HepG2 (cell line): Measurements from ENCODE around the gene MUL1. TPM values are rescaled to one million over a fixed set of nuclear protein-coding genes. Genes with fewer than 3 reads are reported as not detected.

Experiments used
- AGO1 ChIP-seq: fragments of 200-400 bp; formaldehyde crosslinking; IDR thresholded peaks from 2 replicates; pipeline ENCODE4 v1.6.1; 2017; ENCODE audit warnings: mild to moderate bottlenecking, low read depth, low read length, moderate library complexity; ENCODE audit not compliant: poor library complexity, severe bottlenecking
- HNRNPH1 ChIP-seq: fragments of 200-400 bp; formaldehyde crosslinking; optimal IDR thresholded peaks from 2 replicates; pipeline ENCODE3; 2017; ENCODE audit warnings: mild to moderate bottlenecking, low read depth, low read length
- ISL2 ChIP-seq: sonication (generic); formaldehyde crosslinking; IDR thresholded peaks from 2 replicates; pipeline ENCODE4 v1.5.0; 2020; ENCODE audit warnings: missing genetic modification reagents
- KDM2A ChIP-seq: sonication (generic); formaldehyde crosslinking; IDR thresholded peaks from 2 replicates; pipeline ENCODE4 v1.4.0; 2020; ENCODE audit warnings: low read depth, missing genetic modification reagents, borderline replicate concordance
- KLF6 ChIP-seq: IDR thresholded peaks from 2 replicates; pipeline ENCODE4 v1.8.0; 2016; ENCODE audit warnings: missing biosample characterization, missing genetic modification reagents
- MEF2D ChIP-seq: sonication (generic); formaldehyde crosslinking; IDR thresholded peaks from 2 replicates; pipeline ENCODE4 v1.5.1; 2020; ENCODE audit warnings: mild to moderate bottlenecking, missing genetic modification reagents
- NR2F1 ChIP-seq, 2 experiments: fragments of 450-650 bp in 1 of 2; formaldehyde crosslinking in 1 of 2; IDR thresholded peaks; 2 replicates each; pipeline versions ENCODE4 v1.5.0 to v1.6.1; 2016 to 2020; ENCODE audit warnings: mild to moderate bottlenecking in 1 of 2, missing compliant biosample characterization in 1 of 2, missing genetic modification reagents in 1 of 2, moderate library complexity in 1 of 2
- SETDB1 ChIP-seq: sonication (generic); formaldehyde crosslinking; IDR thresholded peaks from 2 replicates; pipeline ENCODE4 v1.5.1; 2020; ENCODE audit warnings: missing genetic modification reagents, mild to moderate bottlenecking, borderline replicate concordance
- SMARCE1 ChIP-seq: fragments of 450-650 bp; IDR thresholded peaks from 2 replicates; pipeline ENCODE4 v1.6.1; 2017; ENCODE audit warnings: borderline replicate concordance
- TAF1 ChIP-seq: sonication (generic); formaldehyde crosslinking; IDR thresholded peaks from 2 replicates; pipeline ENCODE4 v1.4.0; 2020; ENCODE audit warnings: missing genetic modification reagents
- THAP11 ChIP-seq: IDR thresholded peaks from 2 replicates; pipeline ENCODE4 v1.6.1; 2016; ENCODE audit warnings: missing biosample characterization, missing genetic modification reagents
- ZBTB38 ChIP-seq: sonication (generic); formaldehyde crosslinking; IDR thresholded peaks from 2 replicates; pipeline ENCODE4 v1.5.1; 2020; ENCODE audit warnings: mild to moderate bottlenecking, missing genetic modification reagents
- ZMYM2 ChIP-seq: sonication (generic); formaldehyde crosslinking; IDR thresholded peaks from 2 replicates; pipeline ENCODE4 v1.8.0; 2022; ENCODE audit warnings: mild to moderate bottlenecking, missing genetic modification reagents
- ZNF263 ChIP-seq: sonication (generic); formaldehyde crosslinking; IDR thresholded peaks from 2 replicates; pipeline ENCODE4 v1.4.0; 2020; ENCODE audit warnings: missing genetic modification reagents
- ZNF296 ChIP-seq: sonication (generic); formaldehyde crosslinking; conservative IDR thresholded peaks from 2 replicates; pipeline ENCODE4 v1.5.0; 2020; ENCODE audit warnings: mild to moderate bottlenecking, missing genetic modification reagents
- ZNF547 ChIP-seq: sonication (generic); formaldehyde crosslinking; IDR thresholded peaks from 2 replicates; pipeline ENCODE4 v1.5.1; 2020; ENCODE audit warnings: mild to moderate bottlenecking, missing genetic modification reagents
- ZNF816 ChIP-seq: sonication (generic); formaldehyde crosslinking; IDR thresholded peaks from 2 replicates; pipeline ENCODE4 v1.8.0; 2022; ENCODE audit warnings: missing genetic modification reagents, mild to moderate bottlenecking, borderline replicate concordance
- ZNF878 ChIP-seq: sonication (generic); formaldehyde crosslinking; IDR thresholded peaks from 2 replicates; pipeline ENCODE4 v1.8.1; 2023; ENCODE audit warnings: mild to moderate bottlenecking, missing genetic modification reagents, moderate library complexity
- ZSCAN20 ChIP-seq: sonication (generic); formaldehyde crosslinking; IDR thresholded peaks from 2 replicates; pipeline ENCODE4 v1.4.0; 2020; ENCODE audit warnings: missing genetic modification reagents, mild to moderate bottlenecking, borderline replicate concordance
- ZSCAN30 ChIP-seq: sonication (generic); formaldehyde crosslinking; IDR thresholded peaks from 2 replicates; pipeline ENCODE4 v1.5.0; 2020; ENCODE audit warnings: mild to moderate bottlenecking, missing genetic modification reagents
- polyA plus RNA-seq, 8 experiments: library from polyadenylated mRNA; depleted of rRNA in 3 of 8; stranded (reverse) in 7 of 8; unstranded in 1 of 8; fragments of >200 nt; fragmentation: Illumina TruSeq in 4 of 8; extraction: Trizol in 4 of 8; gene quantifications; 2 replicates each; pipeline versions ENCODE4 v1.2.1 to v1.2.3, GENCODE V29; 2011 to 2016; ENCODE audit warnings: low read depth in 4 of 8, missing spikeins in 1 of 8, mixed read lengths in 1 of 8; ENCODE audit not compliant: insufficient read depth in 1 of 8
- total RNA-seq, 5 experiments: library from RNA; depleted of rRNA; stranded (reverse); fragments of >200 nt; fragmentation: Illumina TruSeq; extraction: Trizol; gene quantifications; 2 replicates each; pipeline ENCODE4 v1.2.3, GENCODE V29; 2016; ENCODE audit warnings: low read depth in 1 of 5
- TF ChIP-seq, protein P1 (sequence below): sonication (generic); formaldehyde crosslinking; IDR thresholded peaks from 2 replicates; pipeline ENCODE4 v1.4.0; 2020; ENCODE audit warnings: missing genetic modification reagents
- TF ChIP-seq, protein P2 (sequence below): sonication (generic); formaldehyde crosslinking; IDR thresholded peaks from 2 replicates; pipeline ENCODE4 v1.5.0; 2020; ENCODE audit warnings: missing genetic modification reagents
- TF ChIP-seq, protein P3 (sequence below): IDR thresholded peaks from 2 replicates; pipeline ENCODE4 v1.6.1; 2016; ENCODE audit warnings: missing compliant biosample characterization, missing genetic modification reagents, borderline replicate concordance

The MUL1 gene
- total and polyA plus RNA-seq, 2 of the 13 experiments (the other 11 are each of a cell fraction or from before 2014, with no cell fraction given) = 21.5 to 26.5 TPM

DNA sequence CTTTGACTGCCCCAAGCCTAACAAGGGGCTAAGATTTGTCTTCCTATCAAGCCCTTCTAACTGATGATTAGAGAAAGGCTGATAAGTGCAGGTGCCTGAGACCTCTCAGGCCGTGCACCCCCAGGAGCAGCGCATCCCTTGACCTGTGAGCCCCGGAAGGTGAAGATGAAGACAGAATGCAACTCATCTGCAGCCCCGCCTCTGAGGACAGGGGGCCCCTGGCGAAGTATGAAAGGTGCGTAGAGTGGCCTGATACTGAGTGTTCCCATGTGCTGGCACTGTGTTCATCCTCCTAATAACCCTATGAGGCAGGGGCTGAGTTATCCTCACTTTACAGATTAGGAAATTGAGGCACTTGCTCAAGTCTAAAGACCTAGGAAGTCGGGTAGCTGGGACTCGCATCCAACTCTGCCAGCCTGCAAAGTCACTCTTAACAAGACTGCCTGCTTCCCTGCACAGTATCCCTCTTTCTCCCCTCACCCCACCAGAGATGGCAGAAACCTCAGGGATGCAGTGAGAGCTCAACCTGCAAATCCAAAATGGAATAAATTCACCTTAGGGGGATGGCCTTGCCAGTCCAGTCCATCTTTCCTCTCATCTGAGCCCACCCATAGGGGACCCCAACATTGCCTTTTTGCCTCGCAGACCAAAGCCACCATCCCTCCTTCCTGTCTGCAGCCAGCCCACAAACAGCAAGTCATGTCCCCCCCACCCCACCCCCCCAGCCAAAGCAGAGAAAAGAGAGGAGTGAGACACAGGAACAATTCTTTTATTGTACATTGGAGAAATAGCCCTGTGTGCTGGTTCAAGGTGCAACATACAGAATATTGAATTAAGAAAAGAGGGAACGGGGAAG, 26.1 kb downstream of the MUL1 start (continued):
- peak; percentile 26; the same call in 1 of the 2 replicates for TF ChIP-seq TAF1 (CRISPR knock-in tag)
- TF ChIP-seq, protein P1, sequence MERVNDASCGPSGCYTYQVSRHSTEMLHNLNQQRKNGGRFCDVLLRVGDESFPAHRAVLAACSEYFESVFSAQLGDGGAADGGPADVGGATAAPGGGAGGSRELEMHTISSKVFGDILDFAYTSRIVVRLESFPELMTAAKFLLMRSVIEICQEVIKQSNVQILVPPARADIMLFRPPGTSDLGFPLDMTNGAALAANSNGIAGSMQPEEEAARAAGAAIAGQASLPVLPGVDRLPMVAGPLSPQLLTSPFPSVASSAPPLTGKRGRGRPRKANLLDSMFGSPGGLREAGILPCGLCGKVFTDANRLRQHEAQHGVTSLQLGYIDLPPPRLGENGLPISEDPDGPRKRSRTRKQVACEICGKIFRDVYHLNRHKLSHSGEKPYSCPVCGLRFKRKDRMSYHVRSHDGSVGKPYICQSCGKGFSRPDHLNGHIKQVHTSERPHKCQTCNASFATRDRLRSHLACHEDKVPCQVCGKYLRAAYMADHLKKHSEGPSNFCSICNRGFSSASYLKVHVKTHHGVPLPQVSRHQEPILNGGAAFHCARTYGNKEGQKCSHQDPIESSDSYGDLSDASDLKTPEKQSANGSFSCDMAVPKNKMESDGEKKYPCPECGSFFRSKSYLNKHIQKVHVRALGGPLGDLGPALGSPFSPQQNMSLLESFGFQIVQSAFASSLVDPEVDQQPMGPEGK (CRISPR knock-in tag) = peak; percentile 89
- TF ChIP-seq ZNF547 (CRISPR knock-in tag) = 0 out of 2 replicates have a peak, but pooled peaks have one; percentile 36
- TF ChIP-seq, protein P2, sequence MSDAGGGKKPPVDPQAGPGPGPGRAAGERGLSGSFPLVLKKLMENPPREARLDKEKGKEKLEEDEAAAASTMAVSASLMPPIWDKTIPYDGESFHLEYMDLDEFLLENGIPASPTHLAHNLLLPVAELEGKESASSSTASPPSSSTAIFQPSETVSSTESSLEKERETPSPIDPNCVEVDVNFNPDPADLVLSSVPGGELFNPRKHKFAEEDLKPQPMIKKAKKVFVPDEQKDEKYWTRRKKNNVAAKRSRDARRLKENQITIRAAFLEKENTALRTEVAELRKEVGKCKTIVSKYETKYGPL (CRISPR knock-in tag) = 0 out of 2 replicates have a peak, but pooled peaks have one; percentile 20
- TF ChIP-seq AGO1 = peak; percentile 91
- peak; percentile 89 for TF ChIP-seq HNRNPH1
- TF ChIP-seq MEF2D (CRISPR knock-in tag) = 0 out of 2 replicates have a peak, but pooled peaks have one; percentile 20
- peak; percentile 72 for TF ChIP-seq ZNF263 (CRISPR knock-in tag)
- TF ChIP-seq KDM2A = peak; percentile 81; the same call in 1 of the 2 replicates
- 0 out of 2 replicates have a peak, but pooled peaks have one; percentile 37 for TF ChIP-seq ZNF878 (CRISPR knock-in tag)
- no peak for TF ChIP-seq SMARCE1
- TF ChIP-seq ZBTB38 (CRISPR knock-in tag) = no peak
- TF ChIP-seq SETDB1 = no peak
- TF ChIP-seq ZSCAN20 (CRISPR knock-in tag) = 0 out of 2 replicates have a peak, but pooled peaks have one; percentile 42
- TF ChIP-seq, protein P3, sequence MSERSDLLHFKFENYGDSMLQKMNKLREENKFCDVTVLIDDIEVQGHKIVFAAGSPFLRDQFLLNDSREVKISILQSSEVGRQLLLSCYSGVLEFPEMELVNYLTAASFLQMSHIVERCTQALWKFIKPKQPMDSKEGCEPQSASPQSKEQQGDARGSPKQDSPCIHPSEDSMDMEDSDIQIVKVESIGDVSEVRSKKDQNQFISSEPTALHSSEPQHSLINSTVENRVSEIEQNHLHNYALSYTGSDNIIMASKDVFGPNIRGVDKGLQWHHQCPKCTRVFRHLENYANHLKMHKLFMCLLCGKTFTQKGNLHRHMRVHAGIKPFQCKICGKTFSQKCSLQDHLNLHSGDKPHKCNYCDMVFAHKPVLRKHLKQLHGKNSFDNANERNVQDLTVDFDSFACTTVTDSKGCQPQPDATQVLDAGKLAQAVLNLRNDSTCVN (CRISPR knock-in tag) = 0 out of 2 replicates have a peak, but pooled peaks have one; percentile 48
- peak; percentile 54 for TF ChIP-seq ISL2 (CRISPR knock-in tag)
- 0 out of 4 replicates have a peak, but pooled peaks of 1 of the 2 experiments have one; percentile 16 for TF ChIP-seq NR2F1 (CRISPR knock-in tag; IDR thresholded peaks at IDR 0.05)
- peak; percentile 70; the same call in 1 of the 2 replicates for TF ChIP-seq ZNF296 (CRISPR knock-in tag)
- 0 out of 2 replicates have a peak, but pooled peaks have one; percentile 56 for TF ChIP-seq ZNF816
- no peak for TF ChIP-seq THAP11 (CRISPR knock-in tag)
- TF ChIP-seq ZMYM2 (CRISPR knock-in tag) = no peak
- 0 out of 2 replicates have a peak, but pooled peaks have one; percentile 41 for TF ChIP-seq KLF6
- no peak for TF ChIP-seq ZSCAN30 (CRISPR knock-in tag)
